ENCODE data around the gene NDUFA12. TPM values are rescaled to one million over a fixed set of nuclear protein-coding genes. Genes with fewer than 3 reads are reported as not detected.

NDUFA12 gene
- total RNA-seq, 1 experiment from 2014 or later: 79.7 TPM

GRCh38 chr12:94973221-94973620 is 30.3 kb downstream of the NDUFA12 start:
- ATAC-seq: no peak
- Histone ChIP-seq H3K9ac (ENCODE audit: low read length) (no peak overlapping the region), H3K9me2 (ENCODE audit: insufficient read depth) (no peaks in the 10 kb centered on the region), H3K27me3 (ENCODE audit: insufficient read depth, low read length) (no peaks in the 10 kb centered on the region), H3K36me3 (ENCODE audit: control insufficient read depth in 1 of 2, insufficient read depth in 2 of 2, low read length in 2 of 2) (no peaks in the 10 kb centered on the region), H3K4me3 (replicated peaks in 1 of 2; ENCODE audit: low read depth in 1 of 2, low read length in 2 of 2) (no peak overlapping the region), H3K27ac (ENCODE audit: low read depth, low read length) (no peak overlapping the region), H3K4me1 (ENCODE audit: control insufficient read depth in 1 of 2, insufficient read depth in 2 of 2, low read length in 2 of 2) (no peaks in the 10 kb centered on the region), H3K9me3 (ENCODE audit: control insufficient read depth in 1 of 2, insufficient read depth in 1 of 2, low read depth in 1 of 2, low read length in 2 of 2) (no peaks in the 10 kb centered on the region), H4K20me1 (ENCODE audit: insufficient read depth) (peaks cover 7% of the 10 kb centered on the region; the same call in 1 of the 2 replicates), H3K4me2 (ENCODE audit: low read length) (no peak overlapping the region), H3K79me2 (ENCODE audit: insufficient read depth, low read length) (peaks cover 16% of the 10 kb centered on the region; the same call in 1 of the 2 replicates), H2AFZ (ENCODE audit: low read depth, low read length, poor library complexity, severe bottlenecking) (no peak overlapping the region)
- TF ChIP-seq TCF7L2 (IDR thresholded peaks at IDR 0.05; ENCODE audit: borderline replicate concordance, extremely low read depth, insufficient read depth, insufficient read length) (no peak), ZNF274 (IDR thresholded peaks at IDR 0.05; ENCODE audit: low read depth, low read length) (no peak), FOSL1 (IDR thresholded peaks at IDR 0.05; ENCODE audit: low read depth) (no peak), ZFX (IDR thresholded peaks at IDR 0.05) (no peak), POLR2A (IDR thresholded peaks at IDR 0.05; ENCODE audit: borderline replicate concordance, extremely low read depth, insufficient read depth, insufficient read length) (no peak)
- TF ChIP-seq, protein P1, sequence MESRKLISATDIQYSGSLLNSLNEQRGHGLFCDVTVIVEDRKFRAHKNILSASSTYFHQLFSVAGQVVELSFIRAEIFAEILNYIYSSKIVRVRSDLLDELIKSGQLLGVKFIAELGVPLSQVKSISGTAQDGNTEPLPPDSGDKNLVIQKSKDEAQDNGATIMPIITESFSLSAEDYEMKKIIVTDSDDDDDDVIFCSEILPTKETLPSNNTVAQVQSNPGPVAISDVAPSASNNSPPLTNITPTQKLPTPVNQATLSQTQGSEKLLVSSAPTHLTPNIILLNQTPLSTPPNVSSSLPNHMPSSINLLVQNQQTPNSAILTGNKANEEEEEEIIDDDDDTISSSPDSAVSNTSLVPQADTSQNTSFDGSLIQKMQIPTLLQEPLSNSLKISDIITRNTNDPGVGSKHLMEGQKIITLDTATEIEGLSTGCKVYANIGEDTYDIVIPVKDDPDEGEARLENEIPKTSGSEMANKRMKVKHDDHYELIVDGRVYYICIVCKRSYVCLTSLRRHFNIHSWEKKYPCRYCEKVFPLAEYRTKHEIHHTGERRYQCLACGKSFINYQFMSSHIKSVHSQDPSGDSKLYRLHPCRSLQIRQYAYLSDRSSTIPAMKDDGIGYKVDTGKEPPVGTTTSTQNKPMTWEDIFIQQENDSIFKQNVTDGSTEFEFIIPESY (IDR thresholded peaks at IDR 0.05; ENCODE audit: extremely low read depth, insufficient replicate concordance, low read length): no peak
- TF ChIP-seq, protein P2, sequence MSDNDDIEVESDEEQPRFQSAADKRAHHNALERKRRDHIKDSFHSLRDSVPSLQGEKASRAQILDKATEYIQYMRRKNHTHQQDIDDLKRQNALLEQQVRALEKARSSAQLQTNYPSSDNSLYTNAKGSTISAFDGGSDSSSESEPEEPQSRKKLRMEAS (IDR thresholded peaks at IDR 0.05): no peak
- CTCF ChIA-PET: interaction anchor here (1.6 kb wide), 1 partner anchor 11 kb away, joined by 4 read pairs; no protein-coding TSS in a partner anchor
- no peak for DNase-seq (ENCODE audit: low read depth, low spot score)
- BruUV-seq (replicated peaks): no TSS peak
- intact Hi-C loops (cut with micrococcal nuclease): loop anchor here (10.0 kb wide), 1 partner anchor 428 kb away; no protein-coding TSS in a partner anchor
- POLR2A ChIA-PET: interaction anchor here (0.5 to 1.3 kb wide), 3 partner anchors 9 to 30 kb away, joined by 3 read pairs; partner anchors contain the start of gene NDUFA12
- RAD21 ChIA-PET (ENCODE audit: low non-redundant PET in 1 of 2, low total read pairs in 2 of 2, uncharacterized antibody in 2 of 2, unreplicated experiment in 2 of 2): no interaction called here

Measured in HCT116 (cell line).